GM21529 (cell line): Measurements from ENCODE around the gene GFER.
"Not testable (repeated sequence)": the region's sequence is repeated elsewhere in the genome, so short reads cannot be mapped to it uniquely, and the experiment has no call there.

Source experiments
- ATAC-seq: cut with Tn5 transposase; IDR thresholded peaks from one replicate; pipeline ENCODE4 v1.9.1; 2021; ENCODE audit not compliant: unreplicated experiment

Gene GFER

GRCh38 chr16:2005646-2006045 is 21.7 kb downstream of the GFER start:
- ATAC-seq = no peak

- ATAC-seq = no peak
These were observed 22.3 kb downstream of the GFER start for GRCh38 chr16:2006317-2006716.

GRCh38 chr16:2007081-2007836 is 23.3 kb downstream of the GFER start:
- no peak for ATAC-seq

GRCh38 chr16:2008009-2008526 is 24.1 kb downstream of the GFER start:
- no peak for ATAC-seq

GRCh38 chr16:2008631-2009163 is 24.7 kb downstream of the GFER start:
- ATAC-seq = no peak

- ATAC-seq = peak; percentile 36
These were observed 25.2 kb downstream of the GFER start for GRCh38 chr16:2009164-2009711.

DNA sequence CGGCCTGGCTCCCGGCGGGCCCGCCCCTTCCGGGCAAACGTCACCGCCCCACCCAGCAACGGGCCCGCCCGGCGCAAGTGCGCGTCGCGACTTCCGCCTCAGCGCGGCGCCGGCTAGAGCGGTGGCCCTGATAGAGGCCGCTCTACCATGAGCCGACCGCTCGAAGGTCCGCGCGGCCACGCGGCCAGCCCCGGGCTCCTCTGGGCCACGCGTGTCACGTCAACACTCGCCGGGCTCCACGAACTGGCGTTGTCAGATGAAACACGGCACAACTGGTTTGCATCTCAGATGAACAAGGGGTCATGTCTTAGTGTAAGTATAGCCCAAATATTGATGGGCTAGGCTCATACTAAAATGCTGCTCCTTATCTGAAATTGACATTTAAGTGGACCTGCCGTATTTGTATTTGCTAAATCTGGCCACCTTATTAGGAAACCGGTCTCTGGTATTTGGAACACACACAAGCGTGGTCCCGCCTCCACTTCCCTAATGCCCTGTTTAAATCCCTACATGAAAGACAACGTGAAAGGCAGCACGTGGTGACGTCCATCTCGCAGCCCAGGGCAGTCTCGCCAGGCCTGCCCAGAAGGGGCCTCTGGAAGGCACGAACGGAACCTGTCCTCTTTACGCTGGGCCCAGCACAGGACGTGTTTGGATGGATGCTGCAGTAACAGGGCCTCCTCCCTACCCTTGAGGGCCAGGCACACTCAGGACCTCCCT is 26.0 kb downstream of the GFER start, which contains the start of gene ZNF598:
TSS of gene ZNF598 (minus strand) at position 31 of the 720 bp plus-strand sequence.
- ATAC-seq = peak; percentile 79

GRCh38 chr16:2011726-2012125 is 27.7 kb downstream of the GFER start:
- not testable (repeated sequence) for ATAC-seq

DNA sequence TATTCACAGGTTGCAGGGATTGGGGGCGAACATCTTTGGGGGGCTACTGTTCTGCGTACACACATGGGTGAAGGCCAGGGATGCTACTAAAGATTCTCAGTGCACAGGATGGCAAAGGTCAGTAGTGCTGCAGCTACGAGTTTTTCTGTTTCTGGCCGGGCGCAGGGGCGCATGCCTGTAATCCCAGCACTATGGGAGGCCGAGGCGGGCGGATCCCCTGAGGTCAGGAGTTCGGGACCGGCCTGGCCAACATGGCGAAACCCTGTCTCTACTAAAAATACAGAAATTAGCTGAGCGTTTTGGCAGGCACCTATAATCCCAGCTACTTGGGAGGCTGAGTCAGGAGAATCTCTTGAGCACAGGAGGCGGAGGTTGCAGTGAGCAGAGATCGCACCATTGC is 29.5 kb downstream of the GFER start:
- no peak for ATAC-seq

GRCh38 chr16:2015117-2015946 is 31.3 kb downstream of the GFER start:
- ATAC-seq = no peak

GRCh38 chr16:2015947-2016208 is 31.9 kb downstream of the GFER start:
- ATAC-seq = no peak

DNA sequence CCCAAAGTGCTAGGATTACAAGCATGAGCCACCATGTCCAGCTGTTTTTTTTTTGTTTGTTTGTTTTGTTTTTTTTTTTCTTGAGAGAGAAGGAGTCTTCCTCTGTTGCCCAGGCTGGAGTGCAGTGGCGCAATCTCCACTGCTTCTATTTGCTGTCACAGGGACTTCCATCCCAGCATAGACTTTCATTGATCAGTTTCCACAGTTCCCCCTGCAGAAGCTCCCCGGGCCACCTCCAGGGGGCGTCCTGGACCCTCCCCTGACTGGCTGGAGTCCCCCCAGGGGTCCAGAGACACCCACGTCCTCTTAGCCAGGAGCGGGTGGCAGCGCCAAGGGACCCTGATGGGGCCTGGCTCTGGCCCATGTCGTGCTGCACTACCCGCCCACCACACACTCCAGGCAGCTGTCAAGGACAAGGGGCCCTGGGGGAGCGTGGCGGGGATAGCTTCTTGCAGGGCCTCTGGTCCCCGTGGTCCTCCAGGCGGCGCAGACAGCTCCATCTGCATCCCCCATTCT is 32.5 kb downstream of the GFER start:
- ATAC-seq = no peak

- ATAC-seq = no peak
These were observed 35.5 kb downstream of the GFER start, which contains the start of gene NPW for GRCh38 chr16:2019518-2019920. TSS of gene NPW (plus strand) at chr16:2019785.

DNA sequence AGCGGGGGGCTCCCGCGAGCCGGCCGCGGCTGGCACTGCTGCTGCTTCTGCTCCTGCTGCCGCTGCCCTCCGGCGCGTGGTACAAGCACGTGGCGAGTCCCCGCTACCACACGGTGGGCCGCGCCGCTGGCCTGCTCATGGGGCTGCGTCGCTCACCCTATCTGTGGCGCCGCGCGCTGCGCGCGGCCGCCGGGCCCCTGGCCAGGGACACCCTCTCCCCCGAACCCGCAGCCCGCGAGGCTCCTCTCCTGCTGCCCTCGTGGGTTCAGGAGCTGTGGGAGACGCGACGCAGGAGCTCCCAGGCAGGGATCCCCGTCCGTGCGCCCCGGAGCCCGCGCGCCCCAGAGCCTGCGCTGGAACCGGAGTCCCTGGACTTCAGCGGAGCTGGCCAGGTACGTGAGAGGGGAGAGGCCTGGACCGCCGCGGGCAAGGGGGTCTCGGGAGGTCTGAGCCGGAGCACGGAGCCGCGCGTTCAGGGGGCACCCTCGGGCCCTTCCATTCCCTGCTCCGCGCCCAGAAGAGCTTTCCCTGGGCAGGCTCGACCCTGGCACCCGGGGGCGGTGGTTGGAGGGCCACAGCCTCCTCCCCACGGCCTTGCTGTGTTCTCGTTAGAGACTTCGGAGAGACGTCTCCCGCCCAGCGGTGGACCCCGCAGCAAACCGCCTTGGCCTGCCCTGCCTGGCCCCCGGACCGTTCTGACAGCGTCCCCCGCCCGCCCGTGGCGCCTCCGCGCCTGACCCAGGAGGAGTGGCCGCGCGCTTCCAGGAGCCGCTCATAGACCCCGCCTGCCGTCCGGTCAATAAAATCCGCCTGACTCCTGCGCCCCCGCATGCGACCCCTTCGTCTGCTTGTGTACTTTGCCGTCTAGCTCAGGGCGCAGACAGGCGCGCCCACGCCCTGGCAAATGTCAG is 36.2 kb downstream of the GFER start:
- ATAC-seq = no peak

DNA sequence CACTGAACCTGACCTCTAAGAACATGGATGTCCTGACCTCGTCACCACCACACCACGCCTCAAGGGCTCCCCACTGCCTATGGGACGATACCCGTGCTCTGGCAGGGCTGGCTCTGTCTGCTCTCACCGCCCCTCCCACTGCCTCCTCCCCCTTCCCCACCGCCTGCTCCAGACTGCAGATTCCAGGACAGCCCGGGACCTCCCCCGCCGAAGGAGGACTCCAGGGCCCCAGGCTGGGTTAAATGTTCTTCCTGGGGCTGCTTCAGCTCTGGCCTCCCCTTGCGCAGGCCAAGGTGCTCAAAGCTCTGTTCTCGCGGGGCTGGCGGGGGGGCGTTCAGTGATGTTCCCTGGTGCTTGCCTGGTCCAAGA is 38.7 kb downstream of the GFER start:
- ATAC-seq = peak; percentile 21

- peak; percentile 79 for ATAC-seq
These were observed 39.4 kb downstream of the GFER start for GRCh38 chr16:2023092-2024031.

DNA sequence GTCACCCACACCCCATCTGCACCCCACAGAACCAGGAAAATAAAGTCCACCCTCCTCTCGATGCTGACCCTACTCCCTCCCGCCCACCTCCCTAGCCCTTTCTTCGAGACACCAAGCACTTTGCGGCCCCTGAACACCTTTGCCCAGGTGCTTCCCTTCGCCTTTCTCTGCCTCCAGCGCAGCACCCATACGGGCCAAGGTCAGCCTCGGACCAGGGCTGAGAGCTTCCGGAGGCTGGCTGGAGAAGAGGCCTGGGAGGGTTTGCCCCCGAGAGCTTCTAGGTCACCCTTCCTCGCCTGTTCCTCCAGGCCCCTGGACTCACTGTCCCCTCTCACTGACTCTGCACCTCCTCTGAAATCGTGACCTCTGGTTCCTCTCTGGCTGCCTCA is 40.0 kb downstream of the GFER start:
- no peak for ATAC-seq

DNA sequence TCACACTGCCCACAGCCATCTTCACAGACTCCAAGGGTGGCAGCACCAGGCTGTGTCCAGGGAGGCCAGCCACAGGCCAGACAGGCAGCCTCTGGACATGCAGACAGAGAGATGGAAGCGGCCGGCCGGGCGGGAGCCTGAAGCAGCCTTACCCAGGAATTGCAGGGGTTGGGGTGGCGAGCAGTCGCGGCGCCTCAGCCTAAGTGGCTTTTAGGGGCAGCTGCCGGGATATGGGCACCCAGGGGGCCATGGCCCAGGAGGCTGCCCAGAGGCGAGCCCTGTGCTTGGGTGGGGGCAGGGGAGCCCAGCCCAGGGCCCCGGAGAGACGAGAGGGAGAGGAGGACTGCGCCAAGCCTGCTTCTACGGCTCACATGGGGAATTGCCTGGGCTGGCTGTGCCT is 41.3 kb downstream of the GFER start:
- no peak for ATAC-seq
